ENCODE results near the gene VPS33B.

Gene VPS33B

DNA sequence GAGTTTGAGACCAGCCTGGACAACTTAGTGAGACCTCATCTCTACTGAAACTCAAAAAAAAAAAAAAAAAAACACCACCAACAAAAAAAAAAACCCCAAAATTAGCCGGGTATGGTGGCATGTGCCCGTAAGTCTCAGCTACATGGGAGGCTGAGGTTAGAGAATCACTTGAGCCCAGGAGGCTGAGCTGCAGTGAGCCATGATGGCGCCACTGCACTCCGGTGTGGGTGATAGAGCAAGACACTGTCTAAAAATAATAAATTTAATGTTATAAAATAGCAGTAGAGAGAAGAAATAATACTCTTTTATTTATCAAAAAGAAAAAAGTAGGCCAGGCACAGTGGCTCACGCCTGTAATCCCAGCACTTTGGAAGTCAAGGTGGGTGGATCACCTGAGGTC lies 50.3 kb downstream of the VPS33B start:
- DNase-seq: no peak

DNA sequence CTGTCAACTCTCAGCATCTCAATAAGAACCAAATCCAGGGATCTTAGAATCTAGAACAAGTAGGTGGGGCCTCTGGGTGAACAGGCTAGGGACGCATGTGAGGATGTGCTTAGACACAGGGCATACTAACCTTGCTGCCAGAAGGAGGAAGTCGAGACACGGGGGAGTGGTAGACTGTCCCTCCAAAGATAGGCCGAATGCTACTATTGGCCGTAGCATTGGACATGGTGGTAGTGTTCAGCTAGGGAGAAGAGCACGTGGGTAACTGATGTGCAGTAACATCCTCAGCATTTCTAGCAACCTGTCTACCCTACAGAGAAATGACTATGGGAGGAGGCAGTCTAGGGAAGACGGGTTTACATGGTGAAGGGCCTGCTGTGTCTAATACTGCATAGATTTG lies 52.1 kb downstream of the VPS33B start:
- no peak for DNase-seq

DNA sequence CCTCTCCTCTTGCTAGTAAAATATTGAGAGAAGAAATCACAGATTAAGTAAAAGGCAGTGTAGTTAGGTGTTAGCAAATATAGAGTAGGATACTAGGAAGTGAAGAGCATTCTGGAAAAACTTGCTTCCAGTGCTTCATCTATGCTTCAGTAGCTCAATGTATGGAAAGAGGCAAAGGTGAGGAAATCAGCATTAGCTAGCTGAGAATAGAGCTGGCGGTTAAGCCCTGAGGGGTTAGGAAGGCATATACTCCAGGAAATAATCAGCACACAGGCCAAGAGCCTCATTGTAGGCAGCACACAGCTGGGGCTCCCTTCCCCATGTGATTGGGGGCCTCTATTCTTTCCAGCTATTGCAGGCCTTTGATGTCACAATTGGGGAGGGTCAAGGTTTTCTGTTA lies 54.0 kb downstream of the VPS33B start:
- no peak for DNase-seq

DNA sequence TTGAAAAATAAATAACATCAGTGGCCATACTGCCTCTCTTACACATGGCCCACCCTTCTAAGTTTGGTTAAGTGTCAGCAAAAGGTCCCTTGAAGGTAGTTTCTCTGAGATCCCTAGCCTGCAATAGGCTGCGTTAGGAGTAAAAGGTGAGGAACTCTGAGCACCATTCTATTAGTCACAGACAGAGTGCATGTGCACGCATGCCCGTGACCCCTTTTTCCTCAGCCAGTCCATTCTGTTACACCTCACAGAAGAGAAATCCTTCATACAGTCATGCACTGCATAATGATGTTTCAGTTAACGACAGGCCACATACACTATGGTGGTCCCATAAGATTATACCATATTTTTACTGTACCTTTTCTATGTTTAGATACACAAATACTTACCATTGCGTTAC lies 55.2 kb downstream of the VPS33B start:
- no peak for DNase-seq

DNA sequence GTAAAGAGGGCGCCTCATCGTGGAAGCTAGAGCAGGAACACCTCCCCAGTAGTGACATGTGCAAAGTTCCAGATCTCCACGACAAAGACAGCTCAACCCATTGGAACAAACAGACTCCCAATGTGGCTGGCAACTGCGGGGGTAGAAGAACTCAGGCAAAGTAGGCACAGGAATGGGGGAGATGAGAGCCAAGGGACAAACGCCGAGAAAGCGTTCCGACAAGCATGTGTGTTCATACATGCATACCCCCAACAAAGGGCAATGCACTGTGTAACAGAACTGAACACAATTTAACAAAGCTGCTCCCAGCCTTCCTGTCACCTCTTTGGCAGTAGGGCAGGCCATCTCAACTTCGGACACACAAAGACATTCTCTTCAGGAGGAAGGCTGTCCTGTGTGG lies 56.1 kb downstream of the VPS33B start:
- no peak for DNase-seq

DNA sequence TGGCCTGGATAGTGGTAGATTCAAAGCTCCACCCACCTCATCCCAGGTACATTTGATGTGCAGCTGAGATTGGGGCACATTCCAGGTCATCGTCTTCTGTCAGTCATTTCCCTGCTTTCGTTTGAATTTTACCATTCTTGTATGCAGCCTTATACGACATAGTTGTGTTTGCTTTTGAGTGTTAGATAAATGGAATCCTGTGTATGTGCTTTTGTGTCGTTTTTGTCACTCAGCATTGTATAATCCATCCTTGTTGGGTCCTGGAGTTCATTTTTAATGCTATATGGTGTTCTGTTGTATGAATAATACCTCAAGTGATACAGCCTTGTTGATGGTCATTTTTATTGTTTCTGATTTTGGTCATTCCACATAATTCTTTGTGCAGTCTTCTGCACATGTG lies 60.4 kb downstream of the VPS33B start:
- DNase-seq: no peak

DNA sequence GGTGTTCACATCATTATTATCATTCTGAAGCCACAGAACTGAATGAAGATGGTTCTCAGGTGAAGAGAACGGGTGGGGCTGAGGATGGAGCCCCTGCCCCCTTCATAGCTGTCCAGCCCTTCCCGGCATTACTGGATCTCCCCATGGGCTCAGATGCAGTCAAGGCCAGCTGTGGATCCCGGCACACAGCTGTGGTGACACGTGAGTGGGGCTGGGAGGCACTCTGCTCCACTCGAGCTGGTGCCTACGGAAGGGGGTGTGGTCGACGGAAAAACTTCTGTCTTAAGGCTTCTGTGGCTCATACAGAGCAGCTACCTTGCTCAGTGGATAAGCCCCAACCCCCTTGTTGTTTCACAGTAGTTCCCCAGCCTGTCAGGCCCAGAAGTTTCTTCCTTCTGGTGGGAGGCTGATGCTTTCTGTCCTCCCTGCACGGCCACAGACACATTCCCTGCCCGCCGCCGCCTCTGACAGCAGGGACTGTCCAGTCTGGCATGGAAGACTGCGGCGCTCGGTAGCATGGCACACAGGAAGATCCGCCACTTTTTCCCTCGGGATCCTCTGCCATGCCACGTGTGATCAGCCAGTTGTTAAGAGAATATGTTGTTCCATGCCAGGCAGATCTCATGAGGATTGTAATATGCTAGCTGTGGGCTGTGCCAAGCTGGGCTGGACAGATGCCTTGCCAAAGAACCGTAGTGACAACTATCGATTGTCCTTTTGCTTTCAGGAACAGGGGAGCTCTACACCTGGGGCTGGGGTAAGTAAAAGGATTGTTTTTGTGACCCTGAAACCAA lies 61.9 kb downstream of the VPS33B start:
- DNase-seq: no peak

DNA sequence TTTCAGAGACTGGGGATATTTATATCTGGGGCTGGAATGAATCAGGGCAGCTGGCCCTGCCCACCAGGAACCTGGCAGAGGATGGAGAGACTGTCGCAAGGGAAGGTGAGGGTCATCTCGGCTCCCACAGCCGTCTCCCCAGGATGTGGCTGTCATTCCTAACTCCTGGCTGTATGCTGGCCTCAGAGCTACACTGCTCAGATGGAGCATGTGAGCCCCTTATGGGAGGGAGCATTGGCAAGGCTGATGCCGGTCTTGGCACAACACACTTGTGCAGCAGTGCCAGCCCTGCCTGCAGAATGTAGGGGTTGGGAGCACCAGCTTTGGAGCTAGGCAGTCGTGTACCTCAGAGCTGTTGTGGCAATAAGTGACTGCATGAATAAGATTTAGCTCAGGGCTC lies 62.5 kb downstream of the VPS33B start:
- no peak for DNase-seq

DNA sequence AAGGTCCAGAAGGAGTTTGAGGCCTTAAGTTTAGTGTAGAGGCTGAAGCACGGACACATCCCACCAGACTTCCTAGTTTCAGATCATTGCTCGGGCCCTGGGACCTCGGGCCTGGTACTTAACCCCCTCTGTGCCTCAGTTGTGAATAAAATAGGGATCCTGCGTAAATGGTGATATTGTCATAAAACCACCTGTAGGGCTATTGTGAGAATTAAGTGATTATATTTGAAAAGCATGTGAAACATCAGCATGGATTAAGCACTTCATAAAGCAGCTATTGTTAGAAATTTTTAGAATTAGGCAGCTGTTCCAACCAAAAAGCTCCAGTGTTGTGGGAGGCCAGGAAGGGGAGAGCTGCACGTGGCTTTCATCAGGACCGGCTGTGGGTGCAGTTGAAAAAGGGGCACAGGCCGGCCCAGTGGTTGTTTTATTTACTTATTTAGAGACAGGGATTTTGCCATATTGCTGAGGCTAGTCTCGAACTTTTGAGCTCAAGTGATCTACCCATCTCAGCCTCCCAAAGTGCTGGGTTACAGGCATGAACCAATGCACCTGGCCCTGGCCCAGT lies 63.3 kb downstream of the VPS33B start:
- no peak for DNase-seq

DNA sequence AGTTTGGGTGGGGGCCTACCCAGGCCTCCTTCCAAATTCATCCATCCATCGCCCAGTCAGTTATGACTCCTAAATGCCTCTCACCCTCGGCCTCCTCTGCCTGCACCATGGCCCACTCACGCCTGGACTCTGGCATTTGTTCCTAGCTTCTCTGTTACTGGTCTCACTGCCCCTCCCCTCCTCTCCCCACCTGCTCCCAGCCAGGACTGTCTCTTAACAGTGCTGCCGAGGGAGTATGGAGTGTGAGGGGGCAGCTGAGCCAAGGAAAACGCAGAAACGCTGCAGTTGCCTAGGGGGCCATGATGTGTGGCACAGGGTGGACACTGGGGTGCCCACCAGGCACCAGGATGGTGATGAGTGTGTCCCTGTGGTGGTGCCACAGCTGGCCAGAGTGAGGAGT lies 64.6 kb downstream of the VPS33B start:
- DNase-seq: no peak

DNA sequence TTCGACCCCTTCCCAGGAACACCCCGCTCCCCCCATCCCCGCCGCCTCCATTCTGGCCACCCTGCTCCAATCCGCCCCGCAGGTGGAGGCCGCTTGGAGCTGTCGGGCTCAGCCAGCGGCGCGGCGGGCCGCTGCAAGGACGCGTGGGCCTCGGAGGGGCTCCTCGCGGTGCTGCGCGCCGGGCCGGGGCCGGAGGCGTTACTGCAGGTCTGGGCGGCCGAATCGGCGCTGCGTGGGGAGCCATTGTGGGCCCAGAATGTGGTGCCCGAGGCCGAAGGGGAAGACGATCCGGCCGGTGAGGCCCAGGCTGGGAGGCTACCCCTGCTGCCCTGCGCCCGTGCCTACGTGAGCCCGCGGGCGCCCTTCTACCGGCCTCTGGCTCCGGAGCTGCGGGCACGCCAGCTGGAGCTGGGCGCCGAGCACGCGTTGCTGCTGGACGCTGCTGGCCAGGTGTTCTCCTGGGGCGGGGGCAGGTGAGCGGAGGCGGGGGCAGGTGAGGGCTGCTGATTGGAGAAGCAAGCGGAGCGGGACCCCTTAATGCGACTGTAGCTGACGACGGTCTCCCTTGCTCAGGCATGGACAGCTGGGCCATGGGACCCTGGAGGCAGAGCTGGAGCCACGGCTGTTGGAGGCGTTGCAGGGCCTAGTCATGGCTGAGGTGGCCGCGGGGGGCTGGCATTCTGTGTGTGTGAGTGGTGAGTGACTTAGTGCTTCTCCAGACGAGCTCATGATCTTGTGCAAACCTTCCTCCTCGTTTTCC lies 65.2 kb downstream of the VPS33B start:
- DNase-seq: no peak

DNA sequence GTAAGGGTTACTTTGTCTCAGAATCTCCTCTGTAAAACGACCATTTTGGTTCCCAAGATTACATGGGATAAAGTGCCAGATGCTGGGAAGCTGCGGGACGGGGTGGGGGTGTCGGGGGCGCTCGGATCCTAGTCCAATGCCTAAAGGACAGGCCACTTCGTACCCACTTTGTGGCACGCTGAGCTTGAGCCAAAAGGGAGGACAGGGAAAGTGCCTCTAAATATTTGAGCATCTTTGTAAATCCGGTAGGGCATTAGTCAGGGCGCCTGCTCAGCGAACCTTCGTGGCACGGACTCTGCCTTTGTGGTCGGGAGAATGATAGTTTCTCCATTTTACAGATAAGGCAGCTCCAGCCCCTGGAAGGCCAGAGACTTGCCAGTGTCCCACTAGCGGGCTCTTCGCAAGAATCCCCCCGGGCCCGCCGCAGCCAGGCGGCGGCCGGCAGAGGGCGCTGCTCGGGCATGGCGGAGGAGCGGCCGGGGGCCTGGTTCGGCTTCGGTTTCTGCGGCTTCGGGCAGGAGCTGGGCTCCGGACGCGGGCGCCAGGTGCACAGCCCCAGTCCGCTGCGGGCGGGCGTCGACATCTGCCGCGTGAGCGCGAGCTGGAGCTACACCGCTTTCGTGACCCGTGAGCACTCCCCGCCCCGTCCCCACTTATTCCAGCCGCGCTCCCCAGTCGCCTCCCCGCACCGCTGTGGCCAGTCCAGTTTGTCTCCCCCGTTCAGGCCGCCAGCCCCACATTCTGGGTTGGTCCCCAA lies 65.9 kb downstream of the VPS33B start:
- peak; percentile 48 for DNase-seq

DNA sequence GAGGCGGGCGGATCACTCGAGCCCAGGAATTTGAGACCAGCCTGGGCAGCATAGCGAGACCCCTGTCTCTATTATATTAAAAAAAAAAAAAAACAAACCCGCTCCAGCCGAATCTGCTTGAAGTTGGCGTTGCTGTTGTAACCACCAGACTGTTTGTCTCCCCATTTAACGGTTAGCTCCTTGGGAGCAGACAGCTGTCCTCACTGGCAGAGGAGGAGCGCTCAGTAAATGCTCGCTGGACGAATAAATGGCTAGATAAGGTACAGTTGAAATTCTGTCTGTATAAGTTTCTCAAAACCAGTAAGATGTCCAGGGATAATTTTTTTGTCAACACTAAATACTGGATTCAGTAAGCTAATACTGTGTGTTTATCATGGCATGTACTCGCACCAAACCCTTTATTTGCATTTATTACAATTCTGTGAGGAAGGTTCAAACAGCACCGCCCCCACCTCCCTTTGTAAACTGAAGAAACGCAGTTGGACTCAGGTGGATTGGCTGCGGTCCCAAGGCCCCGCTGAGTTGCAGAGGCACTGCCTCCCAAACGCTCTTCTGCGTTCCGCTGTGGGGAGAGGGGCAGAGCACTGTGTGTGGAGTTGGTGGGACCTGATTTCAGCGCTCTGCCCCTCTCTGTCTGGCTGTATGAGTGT lies 66.6 kb downstream of the VPS33B start:
- DNase-seq: no peak

DNA sequence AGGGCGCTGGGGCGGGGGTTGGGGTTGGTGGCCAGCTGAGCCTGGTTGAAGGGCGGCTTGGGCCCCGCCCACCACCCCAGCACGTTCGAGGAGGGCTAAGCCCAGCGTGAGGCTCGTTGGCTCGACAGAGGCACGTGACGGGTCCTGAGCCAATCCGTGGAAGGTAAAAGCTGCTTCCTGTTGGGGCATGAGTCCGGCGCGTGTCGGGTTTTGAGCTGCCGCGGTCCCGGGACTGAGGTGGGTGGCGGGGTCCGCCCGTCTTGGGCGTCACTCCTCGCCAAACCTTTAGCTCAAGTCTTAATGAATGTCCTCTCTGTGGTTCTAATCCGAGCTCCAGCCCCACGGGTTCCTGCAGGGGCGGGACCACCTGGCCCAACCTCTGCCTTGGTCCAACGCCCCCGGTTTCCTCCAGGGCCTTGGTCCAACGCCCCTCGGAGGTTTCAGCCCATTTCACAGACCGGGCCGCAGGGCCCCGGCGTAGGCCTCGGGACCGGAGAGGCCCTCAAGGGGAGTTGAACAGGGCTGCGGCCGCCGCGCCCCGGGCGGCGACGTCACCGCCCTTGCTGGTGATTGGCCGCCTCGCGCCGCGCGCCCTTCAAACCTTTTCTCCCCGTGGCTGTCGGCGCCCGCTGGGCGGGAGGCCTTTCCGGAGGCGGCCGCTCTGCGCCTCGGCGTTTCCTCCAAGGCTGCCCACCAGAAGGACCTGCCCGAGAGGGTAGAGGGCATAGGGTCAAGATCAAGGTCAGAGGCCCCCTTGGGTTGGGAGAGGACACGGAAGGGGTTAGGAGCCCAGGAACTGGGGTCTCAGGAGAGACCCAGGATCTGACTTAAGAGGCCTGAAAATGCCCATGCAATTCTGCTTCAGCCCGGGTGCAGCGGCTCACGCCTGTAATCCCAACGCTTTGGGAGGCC lies 67.4 kb downstream of the VPS33B start, which contains the start of gene RCCD1:
TSS of gene RCCD1 (plus strand) at position 173 of the 912 bp plus-strand sequence. CDS start 1,851 bp downstream, outside the sequence.
- DNase-seq: peak; percentile 82

DNA sequence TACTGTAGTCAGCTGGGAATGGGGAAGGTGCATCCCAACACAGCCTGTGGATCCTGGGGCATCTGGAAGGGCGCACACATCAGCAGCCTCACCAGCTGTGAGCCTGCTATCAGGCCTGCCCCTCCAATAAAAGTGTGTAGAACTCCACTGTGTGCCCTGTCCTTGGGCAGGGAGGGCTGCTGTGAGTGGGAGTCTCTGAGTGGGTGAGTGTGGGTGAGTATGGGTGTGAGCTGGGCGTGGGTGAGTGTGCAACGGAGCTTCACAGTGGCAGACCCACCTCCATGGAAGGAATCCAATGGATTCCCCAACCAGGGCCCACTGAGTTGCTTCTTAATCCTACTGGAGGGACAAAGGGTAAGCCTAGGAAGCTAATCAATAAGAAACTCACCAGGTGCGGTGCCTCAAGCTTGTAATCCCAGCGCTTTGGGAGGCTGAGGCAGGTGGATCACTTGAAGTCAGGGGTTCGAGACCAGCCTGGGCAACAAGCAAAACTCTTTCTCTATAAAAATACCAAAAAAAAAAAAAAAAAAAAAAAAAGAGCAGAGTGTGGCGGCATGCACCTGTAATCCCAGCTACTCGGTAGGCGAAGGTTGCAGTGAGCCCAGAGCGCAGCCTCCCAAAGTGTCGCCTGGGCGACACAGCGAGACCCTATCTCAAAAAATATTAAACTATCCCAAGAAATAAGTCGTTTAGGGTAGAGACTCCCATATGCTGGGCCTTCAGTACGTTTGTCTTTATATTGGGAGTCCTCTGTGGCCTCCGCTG lies 68.3 kb downstream of the VPS33B start:
- DNase-seq: no peak

DNA sequence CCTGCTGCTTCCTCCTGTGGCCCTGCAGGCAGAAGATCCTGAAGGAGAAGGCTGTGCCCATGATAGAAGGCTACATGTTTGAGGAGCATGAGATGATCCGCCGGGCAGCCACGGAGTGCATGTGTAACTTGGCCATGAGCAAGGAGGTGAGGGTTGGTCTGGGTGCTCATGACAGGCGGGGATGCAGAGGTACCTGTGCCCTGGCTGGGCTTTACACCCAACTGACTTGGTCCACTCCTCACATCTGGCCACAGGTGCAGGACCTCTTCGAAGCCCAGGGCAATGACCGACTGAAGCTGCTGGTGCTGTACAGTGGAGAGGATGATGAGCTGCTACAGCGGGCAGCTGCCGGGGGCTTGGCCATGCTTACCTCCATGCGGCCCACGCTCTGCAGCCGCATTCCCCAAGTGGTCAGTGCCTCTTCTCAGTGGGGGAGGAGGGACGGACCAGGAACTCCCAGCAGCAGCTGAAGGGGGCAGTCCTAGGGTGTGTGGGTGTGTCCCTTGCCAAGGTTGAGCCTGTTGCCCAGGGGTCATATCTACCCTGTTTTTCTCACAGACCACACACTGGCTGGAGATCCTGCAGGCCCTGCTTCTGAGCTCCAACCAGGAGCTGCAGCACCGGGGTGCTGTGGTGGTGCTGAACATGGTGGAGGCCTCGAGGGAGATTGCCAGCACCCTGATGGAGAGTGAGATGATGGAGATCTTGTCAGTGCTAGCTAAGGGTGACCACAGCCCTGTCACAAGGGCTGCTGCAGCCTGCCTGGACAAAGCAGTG lies 69.3 kb downstream of the VPS33B start:
- DNase-seq: no peak

DNA sequence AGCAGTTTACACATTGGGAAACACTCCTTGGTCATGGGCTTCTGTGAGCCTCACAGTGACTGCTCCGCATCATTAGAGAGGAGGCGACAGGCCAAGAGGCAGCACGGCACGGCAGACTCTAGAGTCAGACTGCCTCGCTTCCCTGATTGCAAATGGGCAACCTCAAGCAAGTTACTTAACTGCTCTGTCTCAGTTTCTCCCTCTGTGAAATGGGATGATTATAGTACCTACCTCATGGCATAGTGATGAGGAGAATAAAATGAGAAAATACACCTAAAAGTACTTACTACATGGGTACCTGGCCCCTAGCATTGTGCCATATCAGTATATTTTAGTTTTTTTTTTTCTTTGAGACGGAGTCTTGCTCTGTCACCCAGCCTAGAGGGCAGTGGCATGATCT lies 71.7 kb downstream of the VPS33B start:
- no peak for DNase-seq

DNA sequence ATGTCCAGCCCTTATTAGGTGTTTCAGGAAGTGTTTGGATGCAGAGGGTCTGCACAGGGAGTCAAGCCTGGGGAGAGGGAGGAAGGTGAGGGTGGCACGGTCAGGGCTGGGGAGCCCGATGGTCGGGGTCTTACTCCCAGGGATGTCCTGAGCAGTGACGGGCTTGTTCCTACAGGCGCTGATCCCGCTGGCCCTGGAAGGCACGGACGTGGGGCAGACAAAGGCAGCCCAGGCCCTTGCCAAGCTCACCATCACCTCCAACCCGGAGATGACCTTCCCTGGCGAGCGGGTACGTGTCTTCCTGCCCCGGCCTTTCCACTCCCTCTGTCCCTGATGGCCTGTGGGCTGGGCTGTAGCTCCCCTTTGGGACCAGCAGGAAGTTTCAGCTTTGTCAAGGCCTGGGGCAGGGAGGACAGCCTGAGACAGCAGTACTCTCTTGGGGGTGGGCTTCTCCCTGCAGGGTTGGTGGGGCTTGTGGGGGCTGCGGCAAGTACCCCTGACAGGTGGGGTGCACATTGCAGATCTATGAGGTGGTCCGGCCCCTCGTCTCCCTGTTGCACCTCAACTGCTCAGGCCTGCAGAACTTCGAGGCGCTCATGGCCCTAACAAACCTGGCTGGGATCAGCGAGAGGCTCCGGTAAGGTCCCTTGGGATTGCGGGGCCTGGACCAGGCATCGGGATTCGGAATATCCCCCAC lies 72.3 kb downstream of the VPS33B start:
- no peak for DNase-seq

All from effector CD8-positive, alpha-beta T cell (primary cell).